Fibroblast of lung (primary cell): ENCODE results near the gene STKLD1.

Experiments
- EZH2 ChIP-seq: IDR thresholded peaks from 2 replicates; pipeline ENCODE4 v1.5.1; 2012; ENCODE audit warnings: low read length, control low read depth, mild to moderate bottlenecking; ENCODE audit errors: missing control alignments
- TF ChIP-seq, protein P1 (sequence below), 2 donors: IDR thresholded peaks in 1 of 2; conservative IDR thresholded peaks in 1 of 2; 1 replicate in 1 of 2; 2 replicates in 1 of 2; pipeline ENCODE4 v1.5.1; 2011 to 2012; ENCODE audit warnings: low read length in 2 of 2, control low read depth in 1 of 2, inconsistent platforms in 1 of 2, low read depth in 1 of 2, mild to moderate bottlenecking in 1 of 2

DNA sequence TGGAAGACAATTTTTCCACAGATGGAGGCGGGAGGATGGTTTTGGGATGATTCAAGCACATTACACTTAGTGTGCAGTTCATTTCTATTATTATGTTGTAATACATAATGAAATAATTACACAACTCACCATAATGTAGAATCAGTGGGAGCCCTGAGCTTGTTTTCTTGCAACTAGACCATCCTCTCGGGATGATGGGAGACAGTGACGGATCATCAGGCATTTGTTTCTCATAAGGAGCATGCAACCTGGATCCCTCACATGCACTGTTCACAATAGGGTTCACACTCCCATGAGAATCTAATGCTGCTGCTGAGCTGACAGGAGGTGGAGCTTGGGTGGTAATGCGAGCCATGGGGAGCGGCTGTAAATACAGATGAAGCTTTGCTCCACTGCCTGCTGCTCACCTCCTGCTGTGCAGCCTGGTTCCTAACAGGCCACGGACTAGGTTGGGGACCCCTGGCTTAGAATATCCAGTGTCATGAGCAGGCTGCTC, 1.6 kb downstream of the STKLD1 start:
- TF ChIP-seq, protein P1, sequence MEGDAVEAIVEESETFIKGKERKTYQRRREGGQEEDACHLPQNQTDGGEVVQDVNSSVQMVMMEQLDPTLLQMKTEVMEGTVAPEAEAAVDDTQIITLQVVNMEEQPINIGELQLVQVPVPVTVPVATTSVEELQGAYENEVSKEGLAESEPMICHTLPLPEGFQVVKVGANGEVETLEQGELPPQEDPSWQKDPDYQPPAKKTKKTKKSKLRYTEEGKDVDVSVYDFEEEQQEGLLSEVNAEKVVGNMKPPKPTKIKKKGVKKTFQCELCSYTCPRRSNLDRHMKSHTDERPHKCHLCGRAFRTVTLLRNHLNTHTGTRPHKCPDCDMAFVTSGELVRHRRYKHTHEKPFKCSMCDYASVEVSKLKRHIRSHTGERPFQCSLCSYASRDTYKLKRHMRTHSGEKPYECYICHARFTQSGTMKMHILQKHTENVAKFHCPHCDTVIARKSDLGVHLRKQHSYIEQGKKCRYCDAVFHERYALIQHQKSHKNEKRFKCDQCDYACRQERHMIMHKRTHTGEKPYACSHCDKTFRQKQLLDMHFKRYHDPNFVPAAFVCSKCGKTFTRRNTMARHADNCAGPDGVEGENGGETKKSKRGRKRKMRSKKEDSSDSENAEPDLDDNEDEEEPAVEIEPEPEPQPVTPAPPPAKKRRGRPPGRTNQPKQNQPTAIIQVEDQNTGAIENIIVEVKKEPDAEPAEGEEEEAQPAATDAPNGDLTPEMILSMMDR (conservative IDR thresholded peaks at IDR 0.05 in 1 of 2, IDR thresholded peaks at IDR 0.05 in 1 of 2; ENCODE audit: low read depth in 1 of 2, low read length in 2 of 2) = no peak
- TF ChIP-seq EZH2 = no peak
